Caco-2 (cell line): ENCODE data around the gene PROX2. TPM values are rescaled to one million over a fixed set of nuclear protein-coding genes. Genes with fewer than 3 reads are reported as not detected.

Experiments
- BruUV-seq: library from RNA; stranded (reverse); fragments of 400-500 nt; replicated peaks from 2 replicates; lab custom pipeline; 2021; lab: Mats Ljungman, UMichigan
- CTCF ChIA-PET: fragments of 300-600 bp; sonication (Branson Sonifier 250); formaldehyde crosslinking; loops from one replicate; lab custom pipeline; 2022; ENCODE audit warnings: antibody characterized with exemption; lab: Charles Lee
- POLR2A ChIA-PET: fragments of 300-600 bp; sonication (Branson Sonifier 250); formaldehyde crosslinking; loops from one replicate; lab custom pipeline; 2022; ENCODE audit warnings: antibody characterized with exemption; lab: Charles Lee
- DNase-seq, 2 experiments: peaks; one replicate each; pipeline versions ENCODE4 v3.0.0 to v3.0.0-alpha.2; 2020 to 2022
- H3K27me3 ChIP-seq: replicated peaks from 2 replicates; pipeline ENCODE4 v1.6.0; 2011; ENCODE audit warnings: low read length; ENCODE audit not compliant: control insufficient read depth, insufficient read depth
- H3K36me3 ChIP-seq: 2 replicates; pipeline ENCODE4 v1.5.1; 2011; ENCODE audit warnings: low read length; ENCODE audit not compliant: control insufficient read depth, insufficient read depth
- H3K4me1 ChIP-seq: fragments of 250-450 bp; sonication (Bioruptor Pico); 2 replicates; pipeline ENCODE4 v1.5.1; 2020; ENCODE audit warnings: mild to moderate bottlenecking
- H3K4me3 ChIP-seq: 2 replicates; pipeline ENCODE4 v1.5.1; 2011; ENCODE audit warnings: low read depth, mild to moderate bottlenecking, control low read depth, low read length
- H3K9me3 ChIP-seq: fragments of 250-450 bp; sonication (Bioruptor Pico); 2 replicates; pipeline ENCODE4 v1.5.1; 2020; ENCODE audit warnings: mild to moderate bottlenecking, moderate library complexity
- H3K27ac Mint-ChIP-seq: one replicate; pipeline ENCODE4 v1.8.0; 2022; ENCODE audit warnings: mixed read lengths; ENCODE audit not compliant: unreplicated experiment
- H3K27me3 Mint-ChIP-seq: one replicate; pipeline ENCODE4 v1.8.0; 2022; ENCODE audit warnings: mixed read lengths; ENCODE audit not compliant: insufficient read depth, unreplicated experiment
- H3K36me3 Mint-ChIP-seq: one replicate; pipeline ENCODE4 v1.8.0; 2022; ENCODE audit warnings: mild to moderate bottlenecking, mixed read lengths; ENCODE audit not compliant: insufficient read depth, unreplicated experiment
- H3K4me1 Mint-ChIP-seq: one replicate; pipeline ENCODE4 v1.8.0; 2022; ENCODE audit warnings: low read depth, mixed read lengths; ENCODE audit not compliant: unreplicated experiment
- H3K4me3 Mint-ChIP-seq: one replicate; pipeline ENCODE4 v1.8.0; 2022; ENCODE audit warnings: mild to moderate bottlenecking, moderate library complexity, mixed read lengths; ENCODE audit not compliant: unreplicated experiment
- H3K9me3 Mint-ChIP-seq: one replicate; pipeline ENCODE4 v1.8.0; 2022; ENCODE audit warnings: mixed read lengths; ENCODE audit not compliant: unreplicated experiment
- CTCF ChIP-seq, 2 experiments: fragments of 200-600 bp in 1 of 2; IDR thresholded peaks; 1 replicate in 1 of 2; 2 replicates in 1 of 2; pipeline versions ENCODE4 v1.5.1 to v1.8.0; 2011 to 2022; ENCODE audit warnings: antibody characterized with exemption in 1 of 2, control low read depth in 1 of 2, inconsistent platforms in 1 of 2, low read depth in 1 of 2, low read length in 1 of 2, mild to moderate bottlenecking in 1 of 2, moderate library complexity in 1 of 2; ENCODE audit not compliant: insufficient read depth in 1 of 2, severe bottlenecking in 1 of 2, unreplicated experiment in 1 of 2
- intact Hi-C: fragments of 100-400 bp; cut with micrococcal nuclease; formaldehyde crosslinking; loops from one replicate; pipeline ENCODE4 v1.10.0; 2022; ENCODE audit not compliant: unreplicated experiment
- total RNA-seq: library from RNA; stranded (reverse); gene quantifications from 2 replicates; pipeline ENCODE4 v1.2.3, GENCODE V29; 2022

PROX2 gene
- total RNA-seq, 1 experiment from 2014 or later = not detected

GRCh38 chr14:74909501-74909900 is 33.6 kb upstream of the PROX2 start:
- no peak overlapping the region for H3K4me3 ChIP-seq
- H3K9me3 Mint-ChIP-seq = no peaks in the 10 kb centered on the region
- no peaks in the 10 kb centered on the region for H3K9me3 ChIP-seq
- H3K36me3 ChIP-seq = no peaks in the 10 kb centered on the region
- no peak for TF ChIP-seq CTCF (IDR thresholded peaks at IDR 0.05; ENCODE audit: insufficient read depth in 1 of 2, low read depth in 1 of 2, low read length in 1 of 2, severe bottlenecking in 1 of 2, unreplicated experiment in 1 of 2)
- H3K27ac Mint-ChIP-seq = peak overlapping the region; percentile 57
- no peaks in the 10 kb centered on the region for H3K4me1 Mint-ChIP-seq
- POLR2A ChIA-PET = no interaction called here
- no peak overlapping the region for H3K4me3 Mint-ChIP-seq
- CTCF ChIA-PET = no interaction called here
- no peaks in the 10 kb centered on the region for H3K27me3 ChIP-seq
- peaks cover 4% of the 10 kb centered on the region for H3K36me3 Mint-ChIP-seq
- intact Hi-C loops = no loop called here
- H3K27me3 Mint-ChIP-seq = no peaks in the 10 kb centered on the region
- no TSS peak for BruUV-seq
- no peak for DNase-seq
- H3K4me1 ChIP-seq = no peaks in the 10 kb centered on the region

GRCh38 chr14:74908861-74909341 is 33.0 kb upstream of the PROX2 start:
- H3K27me3 Mint-ChIP-seq = no peaks in the 10 kb centered on the region
- Histone ChIP-seq H3K27me3 (no peaks in the 10 kb centered on the region), H3K4me1 (no peaks in the 10 kb centered on the region), H3K4me3 (no peak overlapping the region), H3K36me3 (no peaks in the 10 kb centered on the region), H3K9me3 (no peaks in the 10 kb centered on the region)
- POLR2A ChIA-PET = no interaction called here
- H3K9me3 Mint-ChIP-seq = no peaks in the 10 kb centered on the region
- no peaks in the 10 kb centered on the region for H3K4me1 Mint-ChIP-seq
- BruUV-seq = no TSS peak
- no peak overlapping the region for H3K4me3 Mint-ChIP-seq
- CTCF ChIA-PET = interaction anchor here (4.8 kb wide), 1 partner anchor 48 kb away, joined by 122 read pairs; no protein-coding TSS in a partner anchor
- no peak overlapping the region for H3K27ac Mint-ChIP-seq
- no peak for TF ChIP-seq CTCF (IDR thresholded peaks at IDR 0.05; ENCODE audit: insufficient read depth in 1 of 2, low read depth in 1 of 2, low read length in 1 of 2, severe bottlenecking in 1 of 2, unreplicated experiment in 1 of 2)
- H3K36me3 Mint-ChIP-seq = peaks cover 10% of the 10 kb centered on the region
- intact Hi-C loops = no loop called here
- no peak for DNase-seq

- no peaks in the 10 kb centered on the region for H3K4me1 ChIP-seq
- H3K9me3 ChIP-seq = no peaks in the 10 kb centered on the region
- no peaks in the 10 kb centered on the region for H3K9me3 Mint-ChIP-seq
- no peaks in the 10 kb centered on the region for H3K4me1 Mint-ChIP-seq
- H3K27ac Mint-ChIP-seq = no peak overlapping the region
- H3K36me3 ChIP-seq = no peaks in the 10 kb centered on the region
- ChIA-PET POLR2A (no interaction called here), CTCF (interaction anchor here (0.8 to 4.8 kb wide), 3 partner anchors 15 to 47 kb away, joined by 3 to 122 read pairs (median 6); partner anchors contain the start of gene RPS6KL1)
- no peak for DNase-seq
- peaks cover 12% of the 10 kb centered on the region for H3K36me3 Mint-ChIP-seq
- no TSS peak for BruUV-seq
- no peak for TF ChIP-seq CTCF (IDR thresholded peaks at IDR 0.05; ENCODE audit: insufficient read depth in 1 of 2, low read depth in 1 of 2, low read length in 1 of 2, severe bottlenecking in 1 of 2, unreplicated experiment in 1 of 2)
- H3K27me3 Mint-ChIP-seq = no peaks in the 10 kb centered on the region
- no peak overlapping the region for H3K4me3 Mint-ChIP-seq
- no peaks in the 10 kb centered on the region for H3K27me3 ChIP-seq
- intact Hi-C loops = no loop called here
- no peak overlapping the region for H3K4me3 ChIP-seq
Observed at GRCh38 chr14:74907744-74908143, 31.8 kb upstream of the PROX2 start.
